ENCODE results near the gene ALKBH2.

DNA sequence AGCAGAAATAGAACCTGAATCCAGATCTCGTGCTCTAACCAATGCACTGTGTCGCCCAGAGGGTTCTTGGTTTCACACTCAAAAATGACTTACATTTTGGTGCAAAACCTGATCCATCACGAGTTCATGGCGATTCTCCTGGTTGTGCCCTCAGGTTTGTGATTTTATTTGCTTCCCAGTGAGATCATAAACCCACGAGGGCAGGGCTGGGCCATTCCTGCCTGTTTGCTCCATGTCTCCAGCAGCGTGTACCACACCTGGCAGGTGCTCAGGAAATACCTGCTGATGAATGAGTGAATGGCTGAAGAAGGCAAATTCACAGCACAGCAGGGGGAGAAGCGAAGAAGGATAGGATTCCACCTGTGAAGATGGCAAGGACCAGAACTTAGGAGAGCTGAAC lies 32.5 kb upstream of the ALKBH2 start:
- TF ChIP-seq POLR2A (IDR thresholded peaks at IDR 0.05; ENCODE audit: low read length) (no peak), GATA1 (IDR thresholded peaks at IDR 0.05; ENCODE audit: low read depth, low read length) (no peak)
